HCT116 (cell line): Measurements from ENCODE around the gene HINT1. TPM values are rescaled to one million over a fixed set of nuclear protein-coding genes. Genes with fewer than 3 reads are reported as not detected.

ENCODE experiments used
- ATAC-seq: fragments of 200-7000 bp; cut with Tn5 transposase; 2 replicates; pipeline ENCODE4 v1.9.1; 2020; ENCODE audit warnings: mild to moderate bottlenecking, moderate library complexity
- BruUV-seq: library from RNA; stranded (reverse); fragments of 400-500 nt; replicated peaks from 2 replicates; lab custom pipeline; 2021; lab: Mats Ljungman, UMichigan
- CTCF ChIA-PET: fragments of 300-600 bp; sonication (Branson Sonifier 250); formaldehyde crosslinking; loops from one replicate; lab custom pipeline; 2021; ENCODE audit warnings: antibody characterized with exemption; lab: Charles Lee
- POLR2A ChIA-PET: fragments of 300-600, 350-600 bp; sonication (Branson Sonifier 250); formaldehyde crosslinking; loops from one replicate; lab custom pipeline; 2021; ENCODE audit warnings: antibody characterized with exemption; lab: Charles Lee
- RAD21 ChIA-PET, 2 experiments: fragments of 300-600 bp; sonication (Branson Sonifier 250); formaldehyde crosslinking; loops; one replicate each; lab custom pipeline; 2023; ENCODE audit warnings: low total read pairs in 2 of 2; ENCODE audit not compliant: uncharacterized antibody in 2 of 2, unreplicated experiment in 2 of 2, low non-redundant PET in 1 of 2; lab: Charles Lee
- DNase-seq: peaks from one replicate; pipeline ENCODE4 v3.0.0-alpha.2; 2010; ENCODE audit warnings: low read depth, low spot score
- H2AFZ ChIP-seq: fragments of 200-600 bp; shearing (Covaris generic), sonication (generic); 2 replicates; pipeline ENCODE4 v1.6.1; 2017; ENCODE audit warnings: low read depth, mixed run types, mixed read lengths, antibody characterized with exemption, low read length; ENCODE audit not compliant: poor library complexity, severe bottlenecking
- H3K27ac ChIP-seq: 2 replicates; pipeline ENCODE4 v1.5.1; 2012; ENCODE audit warnings: low read depth, low read length
- H3K27me3 ChIP-seq: fragments of 200-600 bp; sonication (generic); 2 replicates; pipeline ENCODE4 v1.6.1; 2016; ENCODE audit warnings: mixed run types, low read length, mixed read lengths; ENCODE audit not compliant: insufficient read depth
- H3K36me3 ChIP-seq, 2 experiments: fragments of 200-500 bp in 1 of 2; fragments of 200-600 bp in 1 of 2; sonication (Bioruptor generic) in 1 of 2; sonication (generic) in 1 of 2; 2 replicates each; pipeline versions ENCODE4 v1.5.1 to v1.6.1; 2014 to 2016; ENCODE audit warnings: low read length in 2 of 2, inconsistent platforms in 1 of 2, mixed read lengths in 1 of 2, mixed run types in 1 of 2; ENCODE audit not compliant: insufficient read depth in 2 of 2, control insufficient read depth in 1 of 2
- H3K4me1 ChIP-seq, 2 experiments: fragments of 200-600 bp in 1 of 2; sonication (generic) in 1 of 2; 2 replicates each; pipeline versions ENCODE4 v1.5.1 to v1.6.1; 2012 to 2017; ENCODE audit warnings: low read length in 2 of 2, inconsistent platforms in 1 of 2, mild to moderate bottlenecking in 1 of 2, mixed read lengths in 1 of 2, mixed run types in 1 of 2, moderate library complexity in 1 of 2; ENCODE audit not compliant: insufficient read depth in 2 of 2, control insufficient read depth in 1 of 2
- H3K4me2 ChIP-seq: fragments of 200-600 bp; sonication (generic); 2 replicates; pipeline ENCODE4 v1.6.1; 2017; ENCODE audit warnings: mixed run types, low read length, mixed read lengths
- H3K4me3 ChIP-seq, 2 experiments: fragments of 200-600 bp in 1 of 2; sonication (generic) in 1 of 2; replicated peaks in 1 of 2; 2 replicates each; pipeline ENCODE4 v1.5.1; 2011 to 2016; ENCODE audit warnings: low read length in 2 of 2, control low read depth in 1 of 2, low read depth in 1 of 2, mild to moderate bottlenecking in 1 of 2, mixed read lengths in 1 of 2, mixed run types in 1 of 2
- H3K79me2 ChIP-seq: fragments of 200-600 bp; sonication (generic); 2 replicates; pipeline ENCODE4 v1.6.1; 2017; ENCODE audit warnings: mild to moderate bottlenecking, mixed run types, low read length, moderate library complexity, mixed read lengths; ENCODE audit not compliant: insufficient read depth
- H3K9ac ChIP-seq: fragments of 200-600 bp; sonication (generic); 2 replicates; pipeline ENCODE4 v1.6.1; 2016; ENCODE audit warnings: low read length, mixed read lengths
- H3K9me2 ChIP-seq: fragments of 200-600 bp; sonication (generic), shearing (Covaris generic); 2 replicates; pipeline ENCODE4 v1.6.1; 2017; ENCODE audit warnings: mixed run types, mild to moderate bottlenecking, moderate library complexity; ENCODE audit not compliant: insufficient read depth
- H3K9me3 ChIP-seq, 2 experiments: fragments of 200-500 bp in 1 of 2; fragments of 200-600 bp in 1 of 2; sonication (Bioruptor generic) in 1 of 2; sonication (generic) in 1 of 2; 2 replicates each; pipeline ENCODE4 v1.6.1; 2014 to 2017; ENCODE audit warnings: low read length in 2 of 2, mixed read lengths in 2 of 2, inconsistent platforms in 1 of 2, low read depth in 1 of 2, mild to moderate bottlenecking in 1 of 2, mixed run types in 1 of 2, moderate library complexity in 1 of 2; ENCODE audit not compliant: control insufficient read depth in 1 of 2, insufficient read depth in 1 of 2
- H4K20me1 ChIP-seq: fragments of 200-600 bp; sonication (generic), shearing (Covaris generic); 2 replicates; pipeline ENCODE4 v1.6.1; 2017; ENCODE audit warnings: mixed run types, mild to moderate bottlenecking, moderate library complexity; ENCODE audit not compliant: insufficient read depth
- ELF1 ChIP-seq: IDR thresholded peaks from 2 replicates; pipeline ENCODE4 v1.6.1; 2012; ENCODE audit warnings: low read depth, borderline replicate concordance
- EZH2phosphoT487 ChIP-seq: fragments of 200-600 bp; IDR thresholded peaks from 2 replicates; pipeline ENCODE4 v1.6.1; 2018; ENCODE audit warnings: antibody characterized with exemption, borderline replicate concordance
- FOSL1 ChIP-seq: IDR thresholded peaks from 2 replicates; pipeline ENCODE4 v1.6.1; 2012; ENCODE audit warnings: low read depth
- JUND ChIP-seq: IDR thresholded peaks from 2 replicates; pipeline ENCODE4 v1.6.1; 2012
- POLR2A ChIP-seq: IDR thresholded peaks from 2 replicates; pipeline ENCODE4 v1.7.0; 2011; ENCODE audit warnings: borderline replicate concordance; ENCODE audit not compliant: insufficient read depth, insufficient read length; ENCODE audit errors: extremely low read depth
- RAD21 ChIP-seq: IDR thresholded peaks from 2 replicates; pipeline ENCODE4 v1.6.1; 2012; ENCODE audit warnings: low read depth, mild to moderate bottlenecking
- SIN3A ChIP-seq: IDR thresholded peaks from 2 replicates; pipeline ENCODE4 v1.6.1; 2012; ENCODE audit warnings: low read depth
- TCF7L2 ChIP-seq: IDR thresholded peaks from 2 replicates; pipeline ENCODE4 v1.7.0; 2011; ENCODE audit warnings: borderline replicate concordance, inconsistent platforms; ENCODE audit not compliant: insufficient read depth, insufficient read length; ENCODE audit errors: extremely low read depth
- ZFX ChIP-seq: fragments of 450-650 bp; IDR thresholded peaks from 2 replicates; pipeline ENCODE4 v1.6.1; 2017
- ZNF274 ChIP-seq: fragments of 200-500 bp; sonication (Bioruptor generic); IDR thresholded peaks from 2 replicates; pipeline ENCODE4 v1.6.1; 2014; ENCODE audit warnings: mild to moderate bottlenecking, low read depth, low read length, inconsistent platforms
- intact Hi-C: fragments of 100-400 bp; cut with micrococcal nuclease; formaldehyde crosslinking; loops from 2 replicates; pipeline ENCODE4 v1.10.0; 2022
- total RNA-seq: library from RNA; stranded (reverse); gene quantifications from one replicate; pipeline ENCODE4 v1.2.1, GENCODE V29; 2021; ENCODE audit not compliant: unreplicated experiment
- TF ChIP-seq, protein P1 (sequence below): IDR thresholded peaks from 2 replicates; pipeline ENCODE4 v1.6.1; 2012; ENCODE audit warnings: low read depth
- TF ChIP-seq, protein P2 (sequence below): IDR thresholded peaks from 2 replicates; pipeline ENCODE4 v1.6.1; 2011; ENCODE audit warnings: mild to moderate bottlenecking, low read length, moderate library complexity; ENCODE audit not compliant: insufficient replicate concordance; ENCODE audit errors: extremely low read depth
- TF ChIP-seq, protein P3 (sequence below): IDR thresholded peaks from 2 replicates; pipeline ENCODE4 v1.6.1; 2012

HINT1 gene
- total RNA-seq, 1 experiment from 2014 or later = 222 TPM

DNA sequence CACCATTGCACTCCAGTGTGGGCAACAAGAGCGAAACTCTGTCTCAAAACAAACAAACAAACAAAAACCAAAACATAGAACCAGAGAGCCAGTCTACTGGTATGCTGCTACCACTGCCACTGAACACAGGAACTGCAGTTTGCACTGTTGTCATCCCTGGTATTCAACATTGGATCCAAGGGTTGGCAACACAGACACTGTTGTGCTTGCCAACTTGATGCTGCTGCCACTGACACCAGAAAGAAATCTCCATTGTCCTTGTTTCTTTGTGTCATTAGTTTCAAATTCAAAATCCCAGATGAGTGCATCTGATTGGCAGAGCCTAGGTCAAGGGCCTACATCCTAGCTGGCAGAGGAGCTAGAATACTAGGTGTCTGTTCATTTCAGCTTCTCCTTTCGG lies 16.2 kb downstream of the HINT1 start (continued):
- TF ChIP-seq, protein P1, sequence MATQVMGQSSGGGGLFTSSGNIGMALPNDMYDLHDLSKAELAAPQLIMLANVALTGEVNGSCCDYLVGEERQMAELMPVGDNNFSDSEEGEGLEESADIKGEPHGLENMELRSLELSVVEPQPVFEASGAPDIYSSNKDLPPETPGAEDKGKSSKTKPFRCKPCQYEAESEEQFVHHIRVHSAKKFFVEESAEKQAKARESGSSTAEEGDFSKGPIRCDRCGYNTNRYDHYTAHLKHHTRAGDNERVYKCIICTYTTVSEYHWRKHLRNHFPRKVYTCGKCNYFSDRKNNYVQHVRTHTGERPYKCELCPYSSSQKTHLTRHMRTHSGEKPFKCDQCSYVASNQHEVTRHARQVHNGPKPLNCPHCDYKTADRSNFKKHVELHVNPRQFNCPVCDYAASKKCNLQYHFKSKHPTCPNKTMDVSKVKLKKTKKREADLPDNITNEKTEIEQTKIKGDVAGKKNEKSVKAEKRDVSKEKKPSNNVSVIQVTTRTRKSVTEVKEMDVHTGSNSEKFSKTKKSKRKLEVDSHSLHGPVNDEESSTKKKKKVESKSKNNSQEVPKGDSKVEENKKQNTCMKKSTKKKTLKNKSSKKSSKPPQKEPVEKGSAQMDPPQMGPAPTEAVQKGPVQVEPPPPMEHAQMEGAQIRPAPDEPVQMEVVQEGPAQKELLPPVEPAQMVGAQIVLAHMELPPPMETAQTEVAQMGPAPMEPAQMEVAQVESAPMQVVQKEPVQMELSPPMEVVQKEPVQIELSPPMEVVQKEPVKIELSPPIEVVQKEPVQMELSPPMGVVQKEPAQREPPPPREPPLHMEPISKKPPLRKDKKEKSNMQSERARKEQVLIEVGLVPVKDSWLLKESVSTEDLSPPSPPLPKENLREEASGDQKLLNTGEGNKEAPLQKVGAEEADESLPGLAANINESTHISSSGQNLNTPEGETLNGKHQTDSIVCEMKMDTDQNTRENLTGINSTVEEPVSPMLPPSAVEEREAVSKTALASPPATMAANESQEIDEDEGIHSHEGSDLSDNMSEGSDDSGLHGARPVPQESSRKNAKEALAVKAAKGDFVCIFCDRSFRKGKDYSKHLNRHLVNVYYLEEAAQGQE = no peak
- no peak for TF ChIP-seq ZNF274
- TF ChIP-seq, protein P2, sequence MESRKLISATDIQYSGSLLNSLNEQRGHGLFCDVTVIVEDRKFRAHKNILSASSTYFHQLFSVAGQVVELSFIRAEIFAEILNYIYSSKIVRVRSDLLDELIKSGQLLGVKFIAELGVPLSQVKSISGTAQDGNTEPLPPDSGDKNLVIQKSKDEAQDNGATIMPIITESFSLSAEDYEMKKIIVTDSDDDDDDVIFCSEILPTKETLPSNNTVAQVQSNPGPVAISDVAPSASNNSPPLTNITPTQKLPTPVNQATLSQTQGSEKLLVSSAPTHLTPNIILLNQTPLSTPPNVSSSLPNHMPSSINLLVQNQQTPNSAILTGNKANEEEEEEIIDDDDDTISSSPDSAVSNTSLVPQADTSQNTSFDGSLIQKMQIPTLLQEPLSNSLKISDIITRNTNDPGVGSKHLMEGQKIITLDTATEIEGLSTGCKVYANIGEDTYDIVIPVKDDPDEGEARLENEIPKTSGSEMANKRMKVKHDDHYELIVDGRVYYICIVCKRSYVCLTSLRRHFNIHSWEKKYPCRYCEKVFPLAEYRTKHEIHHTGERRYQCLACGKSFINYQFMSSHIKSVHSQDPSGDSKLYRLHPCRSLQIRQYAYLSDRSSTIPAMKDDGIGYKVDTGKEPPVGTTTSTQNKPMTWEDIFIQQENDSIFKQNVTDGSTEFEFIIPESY = no peak
- TF ChIP-seq TCF7L2 = no peak
- TF ChIP-seq SIN3A = no peak

DNA sequence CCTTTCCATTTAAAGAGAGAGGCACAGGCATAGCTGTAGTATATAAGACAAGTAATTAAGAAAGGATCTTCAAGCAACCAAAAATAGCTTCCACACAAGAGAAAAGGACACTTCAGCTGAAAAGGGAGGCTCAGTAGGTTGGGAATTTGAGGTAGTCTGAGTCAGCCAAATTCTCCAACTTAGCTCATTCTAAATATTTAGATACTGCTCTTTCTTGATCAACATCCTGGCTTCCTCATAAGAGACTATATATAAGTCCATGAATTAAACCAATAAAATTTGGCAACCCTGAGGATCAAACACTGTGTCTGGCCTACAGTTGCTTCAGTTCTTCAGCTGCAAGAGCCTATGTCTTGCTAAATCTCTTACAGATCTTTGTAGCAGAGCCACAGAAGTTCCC lies 17.8 kb downstream of the HINT1 start:
- Histone ChIP-seq H3K27me3 (no peaks in the 10 kb centered on the region), H2AFZ (no peak overlapping the region), H3K9ac (no peak overlapping the region), H3K4me3 (no peak overlapping the region), H3K36me3 (no peaks in the 10 kb centered on the region), H4K20me1 (no peaks in the 10 kb centered on the region), H3K4me1 (no peaks in the 10 kb centered on the region), H3K9me3 (no peaks in the 10 kb centered on the region), H3K9me2 (no peaks in the 10 kb centered on the region), H3K79me2 (no peaks in the 10 kb centered on the region), H3K4me2 (no peak overlapping the region), H3K27ac (no peak overlapping the region)
- DNase-seq (no peak), ATAC-seq (no peak)
- intact Hi-C loops = no loop called here
- ChIA-PET RAD21 (no interaction called here), POLR2A (no interaction called here), CTCF (interaction anchor here (1.6 kb wide), 1 partner anchor 235 kb away, joined by 4 read pairs; no protein-coding TSS in a partner anchor)
- BruUV-seq = no TSS peak
- TF ChIP-seq, protein P3, sequence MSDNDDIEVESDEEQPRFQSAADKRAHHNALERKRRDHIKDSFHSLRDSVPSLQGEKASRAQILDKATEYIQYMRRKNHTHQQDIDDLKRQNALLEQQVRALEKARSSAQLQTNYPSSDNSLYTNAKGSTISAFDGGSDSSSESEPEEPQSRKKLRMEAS = no peak
- TF ChIP-seq RAD21 (no peak), ZFX (no peak), TCF7L2 (no peak), EZH2phosphoT487 (no peak), FOSL1 (no peak), ZNF274 (no peak), ELF1 (no peak), POLR2A (no peak), JUND (no peak)
- TF ChIP-seq, protein P1 = no peak
